Nephron progenitor cell (in vitro differentiated cells): ENCODE measurements around the gene FH.

Source experiments
- DNase-seq: peaks from one replicate; pipeline ENCODE4 v3.0.0; 2021
- H3K27ac Mint-ChIP-seq: 2 replicates; pipeline ENCODE4 v1.8.0; 2021; ENCODE audit warnings: mild to moderate bottlenecking, moderate library complexity, mixed read lengths
- H3K27me3 Mint-ChIP-seq: 2 replicates; pipeline ENCODE4 v1.8.0; 2021; ENCODE audit warnings: mild to moderate bottlenecking, low read depth, mixed read lengths; ENCODE audit not compliant: poor library complexity
- H3K36me3 Mint-ChIP-seq: 2 replicates; pipeline ENCODE4 v1.8.0; 2021; ENCODE audit warnings: low read depth, mixed read lengths
- H3K4me1 Mint-ChIP-seq: 2 replicates; pipeline ENCODE4 v1.8.0; 2021; ENCODE audit warnings: mixed read lengths
- H3K4me3 Mint-ChIP-seq: 2 replicates; pipeline ENCODE4 v1.8.0; 2021; ENCODE audit warnings: mild to moderate bottlenecking, moderate library complexity, mixed read lengths
- H3K9me3 Mint-ChIP-seq: 2 replicates; pipeline ENCODE4 v1.8.0; 2021; ENCODE audit warnings: mild to moderate bottlenecking, moderate library complexity, mixed read lengths
- TF ChIP-seq, protein P1 (sequence below): fragments of 200-600 bp; sonication (generic); IDR thresholded peaks from 2 replicates; pipeline ENCODE4 v1.5.0; 2021; ENCODE audit warnings: antibody characterized with exemption

FH gene

DNA sequence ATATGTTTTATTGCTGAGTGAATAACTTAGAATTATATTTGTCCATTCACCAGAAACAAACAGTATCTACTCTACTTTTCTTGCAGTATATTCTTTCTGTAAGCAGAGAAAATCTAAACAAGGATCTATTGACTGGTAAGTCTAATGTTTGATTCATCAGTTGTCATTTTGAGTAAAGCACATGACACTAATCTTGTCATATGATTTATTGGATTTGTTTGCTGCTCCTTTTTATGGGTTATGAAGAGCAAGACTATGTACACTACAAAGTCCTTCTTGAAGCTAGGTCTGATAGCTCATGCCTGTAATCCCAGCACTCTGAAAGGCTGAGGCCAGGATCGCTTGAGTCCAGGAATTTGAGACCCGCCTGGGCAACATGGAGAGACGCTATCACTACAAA is 36.0 kb upstream of the FH start:
- H3K27ac Mint-ChIP-seq: no peak overlapping the region
- H3K27me3 Mint-ChIP-seq: no peaks in the 10 kb centered on the region
- no peaks in the 10 kb centered on the region for H3K36me3 Mint-ChIP-seq
- no peaks in the 10 kb centered on the region for H3K9me3 Mint-ChIP-seq
- no peaks in the 10 kb centered on the region for H3K4me1 Mint-ChIP-seq
- DNase-seq: no peak
- H3K4me3 Mint-ChIP-seq: no peak overlapping the region
- TF ChIP-seq, protein P1, sequence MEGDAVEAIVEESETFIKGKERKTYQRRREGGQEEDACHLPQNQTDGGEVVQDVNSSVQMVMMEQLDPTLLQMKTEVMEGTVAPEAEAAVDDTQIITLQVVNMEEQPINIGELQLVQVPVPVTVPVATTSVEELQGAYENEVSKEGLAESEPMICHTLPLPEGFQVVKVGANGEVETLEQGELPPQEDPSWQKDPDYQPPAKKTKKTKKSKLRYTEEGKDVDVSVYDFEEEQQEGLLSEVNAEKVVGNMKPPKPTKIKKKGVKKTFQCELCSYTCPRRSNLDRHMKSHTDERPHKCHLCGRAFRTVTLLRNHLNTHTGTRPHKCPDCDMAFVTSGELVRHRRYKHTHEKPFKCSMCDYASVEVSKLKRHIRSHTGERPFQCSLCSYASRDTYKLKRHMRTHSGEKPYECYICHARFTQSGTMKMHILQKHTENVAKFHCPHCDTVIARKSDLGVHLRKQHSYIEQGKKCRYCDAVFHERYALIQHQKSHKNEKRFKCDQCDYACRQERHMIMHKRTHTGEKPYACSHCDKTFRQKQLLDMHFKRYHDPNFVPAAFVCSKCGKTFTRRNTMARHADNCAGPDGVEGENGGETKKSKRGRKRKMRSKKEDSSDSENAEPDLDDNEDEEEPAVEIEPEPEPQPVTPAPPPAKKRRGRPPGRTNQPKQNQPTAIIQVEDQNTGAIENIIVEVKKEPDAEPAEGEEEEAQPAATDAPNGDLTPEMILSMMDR: no peak

DNA sequence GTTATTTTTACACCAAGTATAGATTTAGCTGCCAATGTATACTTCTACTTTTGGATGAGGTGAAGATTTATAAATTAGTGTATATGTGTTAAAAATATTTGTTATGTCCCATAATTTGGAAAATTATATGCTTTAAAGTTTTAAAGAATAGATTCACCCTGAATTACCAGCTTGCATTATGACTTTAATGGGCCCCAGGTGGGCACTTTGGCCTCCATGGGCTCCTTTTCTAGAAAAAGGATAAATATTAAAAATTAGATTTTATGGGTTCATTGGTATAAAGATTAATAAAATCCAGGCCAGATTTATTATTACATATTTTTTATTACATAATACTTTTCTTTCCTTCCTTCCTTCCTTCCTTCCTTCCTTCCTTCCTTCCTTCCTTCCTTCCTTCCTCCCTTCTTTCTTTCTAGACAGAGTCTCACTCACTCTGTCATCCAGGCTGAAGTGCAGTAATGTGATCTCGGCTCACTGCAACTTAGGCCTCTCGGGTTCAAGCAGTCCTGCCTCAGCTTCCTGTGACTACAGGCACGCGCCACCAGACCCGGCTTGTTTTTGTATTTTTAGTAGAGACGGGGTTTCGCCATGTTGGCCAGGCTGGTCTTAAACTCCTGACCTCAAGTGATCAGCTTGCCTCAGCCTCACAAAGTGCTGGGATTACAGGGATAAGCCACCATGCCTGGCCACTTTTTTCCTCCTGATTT is 34.5 kb upstream of the FH start:
- H3K4me1 Mint-ChIP-seq: no peaks in the 10 kb centered on the region
- no peaks in the 10 kb centered on the region for H3K36me3 Mint-ChIP-seq
- no peak for DNase-seq
- no peaks in the 10 kb centered on the region for H3K27me3 Mint-ChIP-seq
- TF ChIP-seq, protein P1: no peak
- no peaks in the 10 kb centered on the region for H3K9me3 Mint-ChIP-seq
- no peak overlapping the region for H3K27ac Mint-ChIP-seq
- no peak overlapping the region for H3K4me3 Mint-ChIP-seq

DNA sequence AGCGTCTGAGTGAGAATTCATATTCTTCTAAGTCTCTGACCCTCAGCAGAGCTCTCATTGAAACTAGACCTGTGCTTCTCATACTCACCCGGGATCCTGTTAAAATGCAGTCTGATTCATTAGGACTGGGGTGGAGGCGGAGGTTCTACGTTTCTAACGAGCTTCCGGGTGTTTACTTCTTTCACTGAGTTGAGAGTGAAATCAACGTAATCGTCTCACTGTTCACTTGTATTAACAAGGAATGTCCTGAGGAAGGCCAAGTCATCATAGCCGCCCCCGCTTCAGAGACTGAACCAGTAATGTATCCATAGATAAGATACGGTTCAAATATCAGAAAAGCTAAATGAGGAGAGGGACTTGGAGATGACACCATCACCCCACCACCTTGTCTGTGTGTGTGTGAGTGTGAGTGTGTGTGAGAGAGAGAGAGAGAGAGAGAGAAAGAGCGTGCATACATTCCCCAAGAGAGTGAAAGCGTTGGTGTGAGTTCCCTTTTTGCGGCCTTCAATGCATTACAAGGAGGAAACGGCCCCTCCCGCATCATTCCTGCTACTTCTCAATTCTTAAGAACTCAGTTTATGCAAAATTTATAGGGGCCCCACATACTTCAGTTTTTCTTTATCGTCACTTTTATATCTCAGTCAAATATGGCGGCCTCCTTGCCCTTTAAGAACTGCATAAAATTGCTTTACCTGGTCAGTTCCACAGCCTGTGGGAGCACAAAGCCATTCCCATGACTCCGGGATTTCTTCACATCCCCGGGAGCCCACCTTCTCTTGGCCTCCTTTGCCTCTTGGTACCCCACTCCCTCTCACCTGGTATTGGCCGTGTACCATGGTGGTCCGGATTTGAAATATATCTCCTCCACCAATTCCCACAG is 32.4 kb upstream of the FH start:
- H3K4me1 Mint-ChIP-seq: no peaks in the 10 kb centered on the region
- H3K9me3 Mint-ChIP-seq: no peaks in the 10 kb centered on the region
- H3K27ac Mint-ChIP-seq: no peak overlapping the region
- DNase-seq: no peak
- TF ChIP-seq, protein P1: no peak
- H3K4me3 Mint-ChIP-seq: no peak overlapping the region
- no peaks in the 10 kb centered on the region for H3K27me3 Mint-ChIP-seq
- H3K36me3 Mint-ChIP-seq: no peaks in the 10 kb centered on the region

DNA sequence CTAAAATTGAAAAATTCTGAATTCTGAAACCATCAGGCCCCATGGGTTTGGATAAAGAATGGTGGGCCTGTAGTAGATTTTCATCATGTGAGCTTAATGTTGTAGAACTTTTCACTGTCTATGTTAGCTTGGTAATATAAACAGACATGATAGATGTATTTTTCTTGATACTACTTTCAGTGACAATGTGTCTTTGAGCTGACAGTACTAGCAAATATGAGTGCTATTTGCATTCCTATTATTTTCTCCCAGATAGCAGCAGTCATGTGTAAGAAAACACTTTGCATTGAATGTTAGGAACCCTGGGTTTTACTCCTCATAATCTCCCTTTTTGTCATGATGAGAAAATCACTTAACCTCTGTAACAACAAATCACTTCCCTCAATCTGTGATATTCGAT is 30.8 kb upstream of the FH start:
- Mint-ChIP-seq H3K36me3 (no peaks in the 10 kb centered on the region), H3K4me1 (no peaks in the 10 kb centered on the region), H3K27me3 (peaks cover 3% of the 10 kb centered on the region), H3K27ac (no peak overlapping the region), H3K9me3 (no peaks in the 10 kb centered on the region), H3K4me3 (no peak overlapping the region)
- TF ChIP-seq, protein P1: no peak
- no peak for DNase-seq

DNA sequence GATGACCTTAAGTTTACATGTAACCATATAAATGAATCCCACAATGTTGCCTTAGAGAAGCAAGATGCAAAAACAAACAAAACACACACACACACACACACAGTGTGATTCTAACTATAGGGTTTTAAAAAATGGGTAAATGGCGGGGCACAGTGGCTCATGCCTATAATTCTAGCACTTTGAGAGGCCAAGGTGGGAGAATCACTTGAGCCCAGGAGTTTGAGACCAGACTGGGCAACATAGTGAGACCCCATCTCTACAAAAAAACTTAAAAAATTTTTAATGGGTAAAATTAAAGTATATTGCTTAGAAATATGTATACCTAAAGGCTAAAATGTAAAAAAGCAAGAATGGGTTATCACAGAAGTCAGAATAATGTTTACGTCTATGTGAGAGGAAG is 28.5 kb upstream of the FH start:
- Mint-ChIP-seq H3K27ac (no peak overlapping the region), H3K27me3 (peaks cover 3% of the 10 kb centered on the region), H3K36me3 (no peaks in the 10 kb centered on the region), H3K4me3 (no peak overlapping the region), H3K4me1 (no peaks in the 10 kb centered on the region), H3K9me3 (no peaks in the 10 kb centered on the region)
- DNase-seq: no peak
- TF ChIP-seq, protein P1: no peak
